H1 (cell line): ENCODE results near the gene FLNA. TPM values are rescaled to one million over a fixed set of nuclear protein-coding genes. Genes with fewer than 3 reads are reported as not detected.

Source experiments
- CTCF ChIA-PET: fragments of 300-600 bp; sonication (Branson Sonifier 250); formaldehyde crosslinking; loops from one replicate; lab custom pipeline; 2021; ENCODE audit not compliant: partially characterized antibody; lab: Charles Lee
- POLR2A ChIA-PET: fragments of 300-600 bp; sonication (Branson Sonifier 250); formaldehyde crosslinking; loops from one replicate; lab custom pipeline; 2021; ENCODE audit warnings: inconsistent platforms; ENCODE audit not compliant: partially characterized antibody; lab: Charles Lee
- DNase-seq, 2 experiments: peaks; one replicate each; pipeline versions ENCODE4 v3.0.0 to v3.0.0-alpha.2; 2010 to 2022; ENCODE audit warnings: low spot score in 2 of 2, low read depth in 1 of 2, mixed read lengths in 1 of 2
- FAIRE-seq: peaks from 2 replicates; lab custom pipeline; 2011; peaks lifted over from hg19 to GRCh38; lab: Jason Lieb, UNC
- H2AFZ ChIP-seq: 2 replicates; pipeline ENCODE4 v1.8.1; 2012; ENCODE audit warnings: low read length, inconsistent platforms
- H2AK5ac ChIP-seq: 2 replicates; pipeline ENCODE4 v1.6.1; 2013; ENCODE audit warnings: low read depth, low read length
- H2BK120ac ChIP-seq: replicated peaks from 2 replicates; pipeline ENCODE3; 2013; ENCODE audit warnings: low read depth, low read length, inconsistent platforms
- H2BK12ac ChIP-seq: 2 replicates; pipeline ENCODE4 v1.6.1; 2013; ENCODE audit warnings: low read depth, low read length
- H2BK15ac ChIP-seq: 2 replicates; pipeline ENCODE4 v1.6.1; 2013; ENCODE audit warnings: low read length
- H2BK20ac ChIP-seq: 2 replicates; pipeline ENCODE4 v1.6.1; 2013; ENCODE audit warnings: low read length
- H2BK5ac ChIP-seq: 2 replicates; pipeline ENCODE4 v1.6.1; 2013; ENCODE audit warnings: low read depth, low read length
- H3K14ac ChIP-seq: 2 replicates; pipeline ENCODE4 v1.6.1; 2013; ENCODE audit warnings: inconsistent platforms; ENCODE audit not compliant: insufficient read length
- H3K18ac ChIP-seq: 2 replicates; pipeline ENCODE4 v1.6.1; 2013; ENCODE audit warnings: low read length; ENCODE audit errors: extremely low read depth
- H3K23ac ChIP-seq: 2 replicates; pipeline ENCODE4 v1.6.1; 2013; ENCODE audit warnings: inconsistent platforms; ENCODE audit not compliant: insufficient read length
- H3K23me2 ChIP-seq: 2 replicates; pipeline ENCODE4 v1.6.1; 2013; ENCODE audit warnings: low read depth, low read length
- H3K27ac ChIP-seq: 2 replicates; pipeline ENCODE4 v1.6.1; 2011; ENCODE audit warnings: low read depth, low read length, inconsistent platforms
- H3K27me3 ChIP-seq, 4 experiments: replicated peaks in 1 of 4; 1 replicate in 1 of 4; 2 replicates in 3 of 4; pipeline versions ENCODE4 v1.6.1 to v1.8.1; 2011 to 2013; ENCODE audit warnings: low read length in 3 of 4, mild to moderate bottlenecking in 3 of 4, inconsistent platforms in 2 of 4, mixed read lengths in 2 of 4, moderate library complexity in 1 of 4; ENCODE audit not compliant: control insufficient read depth in 3 of 4, insufficient read depth in 3 of 4; ENCODE audit errors: extremely low read depth in 1 of 4
- H3K36me3 ChIP-seq, 4 experiments: 2 replicates each; pipeline versions ENCODE4 v1.6.1 to v1.8.1; 2011 to 2013; ENCODE audit warnings: mild to moderate bottlenecking in 4 of 4, low read length in 3 of 4, moderate library complexity in 2 of 4, control low read depth in 1 of 4, inconsistent platforms in 1 of 4; ENCODE audit not compliant: insufficient read depth in 4 of 4, control insufficient read depth in 2 of 4
- H3K4ac ChIP-seq: replicated peaks from 2 replicates; pipeline ENCODE3; 2013; ENCODE audit warnings: low read length, low read depth, mixed read lengths, inconsistent platforms; ENCODE audit not compliant: insufficient read length
- H3K4me1 ChIP-seq, 4 experiments: replicated peaks in 1 of 4; 1 replicate in 1 of 4; 2 replicates in 3 of 4; pipeline versions ENCODE4 v1.6.1 to v1.8.1; 2011 to 2013; ENCODE audit warnings: low read length in 3 of 4, inconsistent platforms in 2 of 4, mixed read lengths in 1 of 4; ENCODE audit not compliant: insufficient read depth in 4 of 4, control insufficient read depth in 3 of 4
- H3K4me2 ChIP-seq, 2 experiments: 2 replicates each; pipeline versions ENCODE4 v1.6.1 to v1.8.1; 2011 to 2013; ENCODE audit warnings: low read depth in 2 of 2, low read length in 2 of 2, control low read depth in 1 of 2, inconsistent platforms in 1 of 2, mild to moderate bottlenecking in 1 of 2; ENCODE audit not compliant: insufficient read depth in 1 of 2
- H3K4me3 ChIP-seq, 4 experiments: fragments of 200-600, 300-600 bp in 1 of 4; sonication (generic), shearing (Covaris generic), sonication (Bioruptor Twin) in 1 of 4; 2 replicates each; pipeline versions ENCODE4 v1.5.1 to v1.8.1; 2011 to 2016; ENCODE audit warnings: low read length in 4 of 4, low read depth in 3 of 4, control low read depth in 2 of 4, inconsistent platforms in 2 of 4, mild to moderate bottlenecking in 2 of 4, mixed read lengths in 1 of 4, moderate library complexity in 1 of 4; ENCODE audit not compliant: insufficient read depth in 2 of 4; ENCODE audit errors: extremely low read depth in 1 of 4
- H3K56ac ChIP-seq: replicated peaks from 2 replicates; pipeline ENCODE3; 2013; ENCODE audit warnings: low read depth, mild to moderate bottlenecking, mixed read lengths, low read length, inconsistent platforms; ENCODE audit not compliant: insufficient read length
- H3K79me1 ChIP-seq: 2 replicates; pipeline ENCODE4 v1.6.1; 2013; ENCODE audit warnings: low read depth, low read length, control low read depth
- H3K79me2 ChIP-seq, 2 experiments: 2 replicates each; pipeline versions ENCODE4 v1.6.1 to v1.8.1; 2012 to 2013; ENCODE audit warnings: low read length in 2 of 2, mild to moderate bottlenecking in 2 of 2, inconsistent platforms in 1 of 2; ENCODE audit not compliant: insufficient read depth in 2 of 2, control insufficient read depth in 1 of 2
- H3K9ac ChIP-seq, 4 experiments: replicated peaks in 1 of 4; 1 replicate in 1 of 4; 2 replicates in 3 of 4; pipeline versions ENCODE4 v1.6.1 to v1.8.1; 2011 to 2013; ENCODE audit warnings: low read depth in 3 of 4, low read length in 3 of 4, control low read depth in 2 of 4, mild to moderate bottlenecking in 2 of 4, moderate library complexity in 2 of 4, inconsistent platforms in 1 of 4; ENCODE audit errors: extremely low read depth in 1 of 4
- H3K9me3 ChIP-seq, 2 experiments: 2 replicates each; pipeline versions ENCODE4 v1.6.1 to v1.8.1; 2012 to 2013; ENCODE audit warnings: mild to moderate bottlenecking in 2 of 2, moderate library complexity in 2 of 2, control low read depth in 1 of 2, inconsistent platforms in 1 of 2, low read depth in 1 of 2, low read length in 1 of 2, mixed read lengths in 1 of 2; ENCODE audit not compliant: insufficient read depth in 2 of 2
- H4K20me1 ChIP-seq, 2 experiments: replicated peaks in 1 of 2; 2 replicates each; pipeline versions ENCODE3 to v1.8.1; 2011 to 2013; ENCODE audit warnings: inconsistent platforms in 2 of 2, low read length in 2 of 2, mild to moderate bottlenecking in 1 of 2; ENCODE audit not compliant: insufficient read depth in 2 of 2, control insufficient read depth in 1 of 2
- H4K5ac ChIP-seq: 2 replicates; pipeline ENCODE4 v1.6.1; 2013; ENCODE audit warnings: low read length, low read depth, mixed read lengths, inconsistent platforms; ENCODE audit not compliant: insufficient read length
- H4K8ac ChIP-seq: 2 replicates; pipeline ENCODE4 v1.8.0; 2013; ENCODE audit warnings: mild to moderate bottlenecking, moderate library complexity, low read length, inconsistent platforms; ENCODE audit not compliant: insufficient read depth; ENCODE audit errors: extremely low read depth
- H4K91ac ChIP-seq: replicated peaks from 2 replicates; pipeline ENCODE3; 2013; ENCODE audit warnings: low read length, mixed read lengths, inconsistent platforms; ENCODE audit not compliant: insufficient read length
- TAF7 ChIP-seq: optimal IDR thresholded peaks from 2 replicates; pipeline ENCODE3; 2011; ENCODE audit warnings: low read depth, mild to moderate bottlenecking, inconsistent platforms, low read length, moderate library complexity, borderline replicate concordance
- WGBS, 2 experiments: shearing (Covaris generic) in 1 of 2; methylation state at CpG; one replicate each; pipeline versions ENCODE4 v1.1.6 to v1.1.7; 2013 to 2015; ENCODE audit warnings: low lambda C conversion rate in 2 of 2, mixed read lengths in 2 of 2, inconsistent platforms in 1 of 2, low coverage in 1 of 2, missing lambda C conversion rate in 1 of 2; ENCODE audit not compliant: insufficient replicate concordance in 2 of 2, insufficient coverage in 1 of 2, insufficient read length in 1 of 2; ENCODE audit errors: extremely low coverage in 1 of 2, missing lambda C conversion rate in 1 of 2; 5-methylcytosine and 5-hydroxymethylcytosine counted together
- polyA plus RNA-seq, 7 experiments: library from polyadenylated mRNA; depleted of rRNA in 3 of 7; stranded (reverse) in 5 of 7; unstranded in 2 of 7; fragments of >200 nt in 5 of 7; fragments of 200-250 nt in 2 of 7; gene quantifications; 1 replicate in 5 of 7; 2 replicates in 1 of 7; 4 replicates in 1 of 7; pipeline versions ENCODE4 v1.2.1 to v1.2.3, GENCODE V29; 2011 to 2013; ENCODE audit warnings: missing spikeins in 2 of 7, mixed read lengths in 2 of 7
- total RNA-seq: library from RNA; stranded (reverse); fragmentation: NEBNext Ultra II Directional; extraction: Animal tissue kit (Norgen Biotek cat#: 25700); gene quantifications from 2 replicates; pipeline ENCODE4 v1.2.1, GENCODE V29; 2021

FLNA gene
- total and polyA plus RNA-seq, 2 of the 8 experiments (the other 6 are each of a cell fraction or from before 2014, with no cell fraction given): 315 to 925 TPM

GRCh38 chrX:154376774-154377173 is 2.3 kb upstream of the FLNA start:
- Histone ChIP-seq H4K8ac (no peak overlapping the region), H4K91ac (no peak overlapping the region), H3K79me1 (no peaks in the 10 kb centered on the region), H2BK20ac (no peak overlapping the region), H2BK12ac (no peak overlapping the region), H3K23me2 (peaks cover 5% of the 10 kb centered on the region; the same call in 1 of the 2 replicates), H3K79me2 (peaks cover 0 to 13% of the 10 kb centered on the region in 2 experiments; a peak in 2 of 4 replicates), H3K14ac (no peak overlapping the region), H2BK120ac (no peak overlapping the region), H3K36me3 (peaks cover 0 to 16% (median 0%) of the 10 kb centered on the region in 4 experiments; a peak in 1 of 8 replicates), H3K9ac (no peak overlapping the region), H3K56ac (no peak overlapping the region), H3K27ac (no peak overlapping the region), H3K4me1 (peaks cover 0 to 26% (median 15%) of the 10 kb centered on the region in 4 experiments; a peak in 6 of 7 replicates), H3K4me2 (no peak overlapping the region; a peak in 1 of 4 replicates), H4K20me1 (peaks cover 0 to 2% of the 10 kb centered on the region in 2 experiments), H3K9me3 (no peaks in the 10 kb centered on the region), H2AFZ (no peak overlapping the region), H2BK5ac (no peak overlapping the region), H3K18ac (no peak overlapping the region), H2AK5ac (no peak overlapping the region), H3K27me3 (peaks cover 0 to 3% (median 0%) of the 10 kb centered on the region in 4 experiments; a peak in 2 of 7 replicates), H3K4me3 (no peak overlapping the region), H4K5ac (no peak overlapping the region), H3K23ac (no peak overlapping the region), H3K4ac (no peak overlapping the region), H2BK15ac (no peak overlapping the region)
- ChIA-PET POLR2A (interaction anchor here (5.7 kb wide), 1 partner anchor 22 kb away, joined by 96 read pairs; the partner anchor contains the start of gene RPL10), CTCF (interaction anchor here (2.4 kb wide), 1 partner anchor 150 kb away, joined by 7 read pairs; no protein-coding TSS in a partner anchor)
- 60% methylated on average over 2 of the region's 3 CpGs; no CpG with 5 or more reads in 1 of the 2 experiments for WGBS, 2 experiments
- FAIRE-seq (no peak), DNase-seq (no peak)
- no peak for TF ChIP-seq TAF7
